SU-DHL-6 (cell line): ENCODE data around the gene OBSCN.

ENCODE experiments used
- H2AFZ ChIP-seq: fragments of 200-600 bp; sonication (generic); 2 replicates; pipeline ENCODE4 v1.6.1; 2014; ENCODE audit warnings: low read depth, mild to moderate bottlenecking, moderate library complexity, mixed read lengths, antibody characterized with exemption, low read length; ENCODE audit not compliant: severe bottlenecking
- H3F3A ChIP-seq: fragments of 200-600 bp; shearing (Covaris generic); 2 replicates; pipeline ENCODE4 v1.6.0; 2016; ENCODE audit warnings: antibody characterized with exemption, mild to moderate bottlenecking; ENCODE audit not compliant: insufficient read depth
- H3K27ac ChIP-seq: fragments of 200-600 bp; sonication (generic); 2 replicates; pipeline ENCODE4 v1.5.1; 2016; ENCODE audit warnings: low read depth, mild to moderate bottlenecking, low read length, moderate library complexity, mixed read lengths
- H3K27me3 ChIP-seq: fragments of 200-600 bp; sonication (generic), shearing (Covaris generic); 2 replicates; pipeline ENCODE4 v1.6.0; 2014; ENCODE audit warnings: mild to moderate bottlenecking, low read length
- H3K36me3 ChIP-seq: fragments of 200-600 bp; sonication (generic); 2 replicates; pipeline ENCODE4 v1.6.1; 2014; ENCODE audit warnings: mild to moderate bottlenecking, low read length, mixed read lengths
- H3K4me2 ChIP-seq: fragments of 300-600, 200-600 bp; shearing (Covaris generic), sonication (generic); 2 replicates; pipeline ENCODE4 v1.6.0; 2014; ENCODE audit warnings: low read length, low read depth, mild to moderate bottlenecking; ENCODE audit not compliant: poor library complexity, severe bottlenecking
- H3K4me3 ChIP-seq: fragments of 200-600 bp; sonication (generic); 2 replicates; pipeline ENCODE4 v1.5.1; 2014; ENCODE audit warnings: antibody characterized with exemption, low read length, mild to moderate bottlenecking, mixed read lengths; ENCODE audit not compliant: insufficient read depth, poor library complexity, severe bottlenecking
- H3K79me2 ChIP-seq: fragments of 200-600 bp; sonication (generic); 2 replicates; pipeline ENCODE4 v1.6.1; 2014; ENCODE audit warnings: mild to moderate bottlenecking, low read length, moderate library complexity; ENCODE audit not compliant: insufficient read depth
- H3K9ac ChIP-seq: fragments of 200-600 bp; sonication (generic); 2 replicates; pipeline ENCODE4 v1.7.0; 2014; ENCODE audit warnings: mild to moderate bottlenecking, low read length
- H3K9me2 ChIP-seq: fragments of 200-600 bp; sonication (generic); replicated peaks from 2 replicates; pipeline ENCODE4 v1.6.1; 2014; ENCODE audit warnings: low read length; ENCODE audit not compliant: insufficient read depth
- H3K9me3 ChIP-seq: fragments of 200-600 bp; sonication (generic); 2 replicates; pipeline ENCODE4 v1.6.1; 2014; ENCODE audit warnings: low read length, mixed read lengths; ENCODE audit not compliant: insufficient read depth
- H4K20me1 ChIP-seq: fragments of 200-600 bp; sonication (generic); 2 replicates; pipeline ENCODE4 v1.6.1; 2014; ENCODE audit warnings: low read depth, mild to moderate bottlenecking, antibody characterized with exemption, low read length, moderate library complexity, mixed read lengths
- EZH2phosphoT487 ChIP-seq: fragments of 200-600 bp; sonication (generic), shearing (Covaris generic); conservative IDR thresholded peaks from 2 replicates; pipeline ENCODE4 v1.6.1; 2018; ENCODE audit warnings: mild to moderate bottlenecking, antibody characterized with exemption, low read length, moderate library complexity, mixed read lengths
- TF ChIP-seq, protein P1 (sequence below): fragments of 200-600 bp; sonication (generic); IDR thresholded peaks from one replicate; pipeline ENCODE4 v1.5.1; 2017; ENCODE audit warnings: antibody characterized with exemption, mild to moderate bottlenecking, low read length, moderate library complexity; ENCODE audit not compliant: insufficient read depth, poor library complexity, severe bottlenecking

Gene OBSCN

DNA sequence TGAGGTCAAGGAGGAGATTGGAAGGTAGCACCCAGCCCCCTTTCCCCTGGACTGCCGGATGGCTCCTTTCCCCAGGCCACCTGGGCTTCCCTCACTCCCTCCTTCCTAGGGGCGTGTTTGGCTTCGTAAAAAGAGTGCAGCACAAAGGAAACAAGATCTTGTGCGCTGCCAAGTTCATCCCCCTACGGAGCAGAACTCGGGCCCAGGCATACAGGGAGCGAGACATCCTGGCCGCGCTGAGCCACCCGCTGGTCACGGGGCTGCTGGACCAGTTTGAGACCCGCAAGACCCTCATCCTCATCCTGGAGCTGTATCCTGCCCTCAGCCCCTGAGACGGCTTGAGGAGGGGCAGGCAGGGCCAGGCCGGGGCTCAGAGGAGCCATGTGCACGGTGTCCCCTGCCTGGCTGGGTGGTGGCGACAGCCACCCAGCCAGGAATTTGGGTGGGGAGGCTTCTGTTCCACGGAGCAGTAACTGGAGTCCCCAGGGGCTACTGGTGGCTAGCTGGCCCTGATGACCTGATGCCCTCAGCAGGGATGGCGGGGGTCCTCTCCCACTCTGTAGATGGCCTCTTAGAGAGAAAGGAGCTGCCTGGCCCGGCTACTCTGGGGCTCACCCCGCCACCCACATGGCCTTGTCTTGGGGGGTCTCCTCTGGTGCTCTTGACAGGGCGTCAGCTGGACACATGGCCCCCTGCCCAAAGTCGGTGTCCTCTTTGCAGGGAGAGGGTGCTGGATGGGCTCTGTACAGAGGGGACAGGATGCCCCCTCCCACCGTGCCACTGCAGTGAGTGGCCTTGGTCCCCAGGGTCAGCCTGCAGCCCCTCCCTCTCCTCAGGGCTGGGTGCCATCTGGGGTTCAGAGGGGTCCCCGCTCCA, 159.3 kb downstream of the OBSCN start:
- Histone ChIP-seq H3K36me3 (no peaks in the 10 kb centered on the region), H3K79me2 (no peaks in the 10 kb centered on the region), H3K4me3 (no peak overlapping the region), H3K9ac (no peak overlapping the region), H3K27ac (no peak overlapping the region), H4K20me1 (no peaks in the 10 kb centered on the region), H3K9me2 (no peaks in the 10 kb centered on the region), H2AFZ (no peak overlapping the region), H3K4me2 (no peak overlapping the region), H3F3A (no peaks in the 10 kb centered on the region), H3K9me3 (no peaks in the 10 kb centered on the region), H3K27me3 (no peaks in the 10 kb centered on the region)
- TF ChIP-seq, protein P1, sequence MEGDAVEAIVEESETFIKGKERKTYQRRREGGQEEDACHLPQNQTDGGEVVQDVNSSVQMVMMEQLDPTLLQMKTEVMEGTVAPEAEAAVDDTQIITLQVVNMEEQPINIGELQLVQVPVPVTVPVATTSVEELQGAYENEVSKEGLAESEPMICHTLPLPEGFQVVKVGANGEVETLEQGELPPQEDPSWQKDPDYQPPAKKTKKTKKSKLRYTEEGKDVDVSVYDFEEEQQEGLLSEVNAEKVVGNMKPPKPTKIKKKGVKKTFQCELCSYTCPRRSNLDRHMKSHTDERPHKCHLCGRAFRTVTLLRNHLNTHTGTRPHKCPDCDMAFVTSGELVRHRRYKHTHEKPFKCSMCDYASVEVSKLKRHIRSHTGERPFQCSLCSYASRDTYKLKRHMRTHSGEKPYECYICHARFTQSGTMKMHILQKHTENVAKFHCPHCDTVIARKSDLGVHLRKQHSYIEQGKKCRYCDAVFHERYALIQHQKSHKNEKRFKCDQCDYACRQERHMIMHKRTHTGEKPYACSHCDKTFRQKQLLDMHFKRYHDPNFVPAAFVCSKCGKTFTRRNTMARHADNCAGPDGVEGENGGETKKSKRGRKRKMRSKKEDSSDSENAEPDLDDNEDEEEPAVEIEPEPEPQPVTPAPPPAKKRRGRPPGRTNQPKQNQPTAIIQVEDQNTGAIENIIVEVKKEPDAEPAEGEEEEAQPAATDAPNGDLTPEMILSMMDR, result no peak
- TF ChIP-seq EZH2phosphoT487, result no peak

DNA sequence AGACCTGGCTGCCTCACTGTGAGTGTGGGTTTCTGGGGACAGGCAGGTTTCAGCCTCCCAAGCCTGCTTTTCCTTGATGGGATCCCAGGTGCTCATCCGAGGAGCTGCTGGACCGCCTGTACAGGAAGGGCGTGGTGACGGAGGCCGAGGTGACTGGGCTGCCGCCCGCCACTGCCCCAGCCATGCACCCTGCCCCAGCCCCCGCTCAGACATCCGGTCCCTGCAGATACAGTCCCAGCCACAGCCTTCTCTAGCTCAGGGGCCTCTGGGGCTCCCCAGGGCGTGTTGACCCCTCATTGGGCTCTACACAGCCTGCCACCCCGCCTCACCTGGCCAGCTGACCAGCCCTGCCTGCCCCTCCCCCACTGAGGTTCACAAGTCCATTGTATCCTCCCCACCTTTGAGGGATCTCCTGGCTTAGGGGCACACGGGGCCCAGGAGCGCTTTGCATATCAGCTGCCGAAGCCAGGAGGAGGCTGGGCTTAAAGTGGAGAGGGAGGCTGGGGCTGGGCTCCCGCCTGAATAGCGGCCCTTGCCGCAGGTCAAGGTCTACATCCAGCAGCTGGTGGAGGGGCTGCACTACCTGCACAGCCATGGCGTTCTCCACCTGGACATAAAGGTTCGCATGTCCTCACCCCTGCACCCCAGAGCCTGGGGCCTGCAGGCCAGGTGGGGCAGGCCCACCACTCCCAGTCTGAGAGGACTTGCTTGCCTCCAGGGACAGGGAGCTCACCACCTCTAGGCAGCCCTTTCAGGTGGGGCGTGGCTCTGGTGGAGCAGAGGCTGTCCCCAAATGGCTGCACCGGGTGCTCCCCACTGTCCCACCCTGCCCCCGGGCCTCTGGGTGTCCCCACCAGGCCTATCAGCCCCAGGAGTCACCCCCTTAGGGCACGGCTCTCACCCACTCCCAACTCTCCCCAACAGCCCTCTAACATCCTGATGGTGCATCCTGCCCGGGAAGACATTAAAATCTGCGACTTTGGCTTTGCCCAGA, 160.3 kb downstream of the OBSCN start:
- no peaks in the 10 kb centered on the region for H3K9me2 ChIP-seq
- no peaks in the 10 kb centered on the region for H3K27me3 ChIP-seq
- no peak overlapping the region for H2AFZ ChIP-seq
- H3K4me3 ChIP-seq, result no peak overlapping the region
- H4K20me1 ChIP-seq, result no peaks in the 10 kb centered on the region
- no peaks in the 10 kb centered on the region for H3F3A ChIP-seq
- H3K9me3 ChIP-seq, result no peaks in the 10 kb centered on the region
- no peaks in the 10 kb centered on the region for H3K79me2 ChIP-seq
- no peak overlapping the region for H3K9ac ChIP-seq
- no peak overlapping the region for H3K4me2 ChIP-seq
- H3K36me3 ChIP-seq, result no peaks in the 10 kb centered on the region
- H3K27ac ChIP-seq, result no peak overlapping the region
- no peak for TF ChIP-seq EZH2phosphoT487
- TF ChIP-seq, protein P1, result no peak

GRCh38 chr1:228368801-228369607, 161.2 kb downstream of the OBSCN start:
- Histone ChIP-seq H3K4me2 (no peak overlapping the region), H3K36me3 (no peaks in the 10 kb centered on the region), H4K20me1 (no peaks in the 10 kb centered on the region), H3K79me2 (no peaks in the 10 kb centered on the region), H3F3A (no peaks in the 10 kb centered on the region), H3K9me2 (no peaks in the 10 kb centered on the region), H2AFZ (no peak overlapping the region), H3K27ac (no peak overlapping the region), H3K9ac (no peak overlapping the region), H3K27me3 (no peaks in the 10 kb centered on the region), H3K4me3 (no peak overlapping the region), H3K9me3 (no peaks in the 10 kb centered on the region)
- TF ChIP-seq, protein P1, result no peak
- TF ChIP-seq EZH2phosphoT487, result no peak
